Measurements from ENCODE around the gene NTRK2.
A peak's percentile ranks its signal among the peaks of the same experiment; 100 is the strongest.

NTRK2 gene

GRCh38 chr9:84939774-84940173 lies 270.2 kb downstream of the NTRK2 start:
- DNase-seq (ENCODE audit: low read depth) = no peak

- DNase-seq (ENCODE audit: low read depth) = peak; percentile 11
Observed at GRCh38 chr9:84940294-84940693, 270.8 kb downstream of the NTRK2 start.

- no peak for DNase-seq (ENCODE audit: low read depth)
Observed at GRCh38 chr9:84941792-84942191, 272.3 kb downstream of the NTRK2 start.

GRCh38 chr9:84943482-84944050 lies 274.0 kb downstream of the NTRK2 start:
- DNase-seq (ENCODE audit: low read depth) = no peak

GRCh38 chr9:84945878-84946538 lies 276.5 kb downstream of the NTRK2 start:
- DNase-seq (ENCODE audit: low read depth) = peak; percentile 69

- peak; percentile 45 for DNase-seq (ENCODE audit: low read depth)
Observed at GRCh38 chr9:84947412-84947972, 278.0 kb downstream of the NTRK2 start.

GRCh38 chr9:84949258-84949657 lies 279.7 kb downstream of the NTRK2 start:
- DNase-seq (ENCODE audit: low read depth) = no peak

- no peak for DNase-seq (ENCODE audit: low read depth)
Observed at GRCh38 chr9:84949971-84950370, 280.4 kb downstream of the NTRK2 start.

- DNase-seq (ENCODE audit: low read depth) = no peak
Observed at GRCh38 chr9:84950879-84951811, 281.6 kb downstream of the NTRK2 start.

- DNase-seq (ENCODE audit: low read depth) = no peak
Observed at GRCh38 chr9:84953252-84953773, 283.8 kb downstream of the NTRK2 start.

- DNase-seq (ENCODE audit: low read depth) = peak; percentile 42
Observed at GRCh38 chr9:84953797-84954705, 284.5 kb downstream of the NTRK2 start.

- DNase-seq (ENCODE audit: low read depth) = no peak
Observed at GRCh38 chr9:84955155-84955554, 285.6 kb downstream of the NTRK2 start.

- no peak for DNase-seq (ENCODE audit: low read depth)
Observed at GRCh38 chr9:84955971-84956370, 286.4 kb downstream of the NTRK2 start.

- no peak for DNase-seq (ENCODE audit: low read depth)
Observed at GRCh38 chr9:84959339-84959738, 289.8 kb downstream of the NTRK2 start.

GRCh38 chr9:84966876-84967830 lies 297.6 kb downstream of the NTRK2 start:
- no peak for DNase-seq (ENCODE audit: low read depth)

- no peak for DNase-seq (ENCODE audit: low read depth)
Observed at GRCh38 chr9:84969084-84969483, 299.6 kb downstream of the NTRK2 start.

- no peak for DNase-seq (ENCODE audit: low read depth)
Observed at GRCh38 chr9:84969736-84970135, 300.2 kb downstream of the NTRK2 start.

GRCh38 chr9:84970432-84970831 lies 300.9 kb downstream of the NTRK2 start:
- DNase-seq (ENCODE audit: low read depth) = peak; percentile 39

GRCh38 chr9:84971571-84971970 lies 302.0 kb downstream of the NTRK2 start:
- DNase-seq (ENCODE audit: low read depth) = no peak

- no peak for DNase-seq (ENCODE audit: low read depth)
Observed at GRCh38 chr9:84974258-84974657, 304.7 kb downstream of the NTRK2 start.

All from fibroblast of gingiva (primary cell).